OCI-LY7 (cell line): ENCODE results near the gene GTPBP2. TPM values are rescaled to one million over a fixed set of nuclear protein-coding genes. Genes with fewer than 3 reads are reported as not detected.
"Not testable (repeated sequence)": the region's sequence is repeated elsewhere in the genome, so short reads cannot be mapped to it uniquely, and the experiment has no call there.

ENCODE experiments used
- BruUV-seq: library from RNA; stranded (reverse); fragments of 400-500 nt; replicated peaks from 2 replicates; lab custom pipeline; 2021; lab: Mats Ljungman, UMichigan
- CTCF ChIA-PET: fragments of 300-600 bp; sonication (Branson Sonifier 250); formaldehyde crosslinking; loops from one replicate; lab custom pipeline; 2022; ENCODE audit warnings: antibody characterized with exemption; ENCODE audit not compliant: unreplicated experiment; lab: Charles Lee
- POLR2A ChIA-PET: fragments of 300-600 bp; sonication (Branson Sonifier 250); formaldehyde crosslinking; loops from one replicate; lab custom pipeline; 2022; ENCODE audit warnings: antibody characterized with exemption; lab: Charles Lee
- DNase-seq: peaks from one replicate; pipeline ENCODE4 v3.0.0-alpha.2; 2015; ENCODE audit warnings: low spot score
- H2AFZ ChIP-seq: fragments of 200-600 bp; sonication (generic), shearing (Covaris generic); 2 replicates; pipeline ENCODE4 v1.6.1; 2014; ENCODE audit warnings: mild to moderate bottlenecking, antibody characterized with exemption, low read length, moderate library complexity
- H3K27ac ChIP-seq: fragments of 200-600 bp; sonication (generic); 2 replicates; pipeline ENCODE4 v1.5.1; 2014; ENCODE audit warnings: mixed run types, low read depth, mild to moderate bottlenecking, moderate library complexity, low read length, inconsistent platforms; ENCODE audit not compliant: poor library complexity, severe bottlenecking
- H3K36me3 ChIP-seq: fragments of 200-600 bp; sonication (generic); 2 replicates; pipeline ENCODE4 v1.6.1; 2014; ENCODE audit warnings: mild to moderate bottlenecking, antibody characterized with exemption, low read length, moderate library complexity, mixed read lengths; ENCODE audit not compliant: insufficient read depth
- H3K4me1 ChIP-seq: fragments of 200-600 bp; sonication (generic); 2 replicates; pipeline ENCODE4 v1.5.1; 2014; ENCODE audit warnings: mild to moderate bottlenecking, low read length; ENCODE audit not compliant: insufficient read depth, poor library complexity, severe bottlenecking
- H3K4me2 ChIP-seq: fragments of 200-600 bp; sonication (generic); 2 replicates; pipeline ENCODE4 v1.6.1; 2014; ENCODE audit warnings: mild to moderate bottlenecking, low read length
- H3K4me3 ChIP-seq: fragments of 200-600 bp; sonication (generic); 2 replicates; pipeline ENCODE4 v1.5.1; 2014; ENCODE audit warnings: mild to moderate bottlenecking, low read depth, low read length; ENCODE audit not compliant: poor library complexity, severe bottlenecking
- H3K79me2 ChIP-seq: fragments of 200-600 bp; sonication (generic); 2 replicates; pipeline ENCODE4 v1.6.1; 2016; ENCODE audit warnings: low read depth, mild to moderate bottlenecking, low read length, moderate library complexity, mixed read lengths; ENCODE audit not compliant: insufficient read depth
- H3K9me2 ChIP-seq: fragments of 200-600 bp; sonication (generic); 2 replicates; pipeline ENCODE4 v1.6.1; 2016; ENCODE audit warnings: mild to moderate bottlenecking, low read length, mixed read lengths; ENCODE audit not compliant: insufficient read depth
- H3K9me3 ChIP-seq: fragments of 200-600 bp; sonication (generic); 2 replicates; pipeline ENCODE4 v1.6.1; 2014; ENCODE audit warnings: mild to moderate bottlenecking, mixed run types, low read length, mixed read lengths
- H4K20me1 ChIP-seq: fragments of 200-600 bp; sonication (generic); 2 replicates; pipeline ENCODE4 v1.6.1; 2014; ENCODE audit warnings: mild to moderate bottlenecking, antibody characterized with exemption, low read length, moderate library complexity, mixed read lengths; ENCODE audit not compliant: insufficient read depth
- EZH2phosphoT487 ChIP-seq: fragments of 200-600 bp; sonication (generic); IDR thresholded peaks from 2 replicates; pipeline ENCODE4 v1.6.1; 2018; ENCODE audit warnings: low read depth, borderline replicate concordance, mild to moderate bottlenecking, mixed run types, antibody characterized with exemption, low read length, moderate library complexity, mixed read lengths
- intact Hi-C: fragments of 100-400 bp; cut with micrococcal nuclease; formaldehyde crosslinking; loops from one replicate; pipeline ENCODE4 v1.10.0; 2022; ENCODE audit not compliant: unreplicated experiment
- total RNA-seq, 2 experiments: library from RNA; depleted of rRNA in 1 of 2; stranded (reverse); fragments of >200 nt in 1 of 2; shearing (Covaris generic) in 1 of 2; gene quantifications; 2 replicates each; pipeline ENCODE4 v1.2.3, GENCODE V29; 2014 to 2022
- TF ChIP-seq, protein P1 (sequence below): fragments of 200-600 bp; sonication (generic); conservative IDR thresholded peaks from 2 replicates; pipeline ENCODE4 v1.5.1; 2014; ENCODE audit warnings: mild to moderate bottlenecking, antibody characterized with exemption, low read length, moderate library complexity, mixed read lengths

Gene GTPBP2
- total RNA-seq, 2 experiments from 2014 or later, result 64.8 to 86.5 TPM

- no peaks in the 10 kb centered on the region for H4K20me1 ChIP-seq
- TF ChIP-seq, protein P1, sequence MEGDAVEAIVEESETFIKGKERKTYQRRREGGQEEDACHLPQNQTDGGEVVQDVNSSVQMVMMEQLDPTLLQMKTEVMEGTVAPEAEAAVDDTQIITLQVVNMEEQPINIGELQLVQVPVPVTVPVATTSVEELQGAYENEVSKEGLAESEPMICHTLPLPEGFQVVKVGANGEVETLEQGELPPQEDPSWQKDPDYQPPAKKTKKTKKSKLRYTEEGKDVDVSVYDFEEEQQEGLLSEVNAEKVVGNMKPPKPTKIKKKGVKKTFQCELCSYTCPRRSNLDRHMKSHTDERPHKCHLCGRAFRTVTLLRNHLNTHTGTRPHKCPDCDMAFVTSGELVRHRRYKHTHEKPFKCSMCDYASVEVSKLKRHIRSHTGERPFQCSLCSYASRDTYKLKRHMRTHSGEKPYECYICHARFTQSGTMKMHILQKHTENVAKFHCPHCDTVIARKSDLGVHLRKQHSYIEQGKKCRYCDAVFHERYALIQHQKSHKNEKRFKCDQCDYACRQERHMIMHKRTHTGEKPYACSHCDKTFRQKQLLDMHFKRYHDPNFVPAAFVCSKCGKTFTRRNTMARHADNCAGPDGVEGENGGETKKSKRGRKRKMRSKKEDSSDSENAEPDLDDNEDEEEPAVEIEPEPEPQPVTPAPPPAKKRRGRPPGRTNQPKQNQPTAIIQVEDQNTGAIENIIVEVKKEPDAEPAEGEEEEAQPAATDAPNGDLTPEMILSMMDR, result 0 out of 2 replicates have a peak, but pooled peaks have one; percentile 23
- no peak for TF ChIP-seq EZH2phosphoT487
- BruUV-seq, result no TSS peak
- POLR2A ChIA-PET, result interaction anchor here (0.5 to 2.3 kb wide), 5 partner anchors 10 to 271 kb away, joined by 3 to 9 read pairs (median 3); partner anchors contain the start of gene GTPBP2
- H3K4me2 ChIP-seq, result no peak overlapping the region
- no peaks in the 10 kb centered on the region for H3K9me3 ChIP-seq
- H2AFZ ChIP-seq, result no peak overlapping the region
- no peaks in the 10 kb centered on the region for H3K4me1 ChIP-seq
- intact Hi-C loops, result no loop called here
- no peak for DNase-seq
- H3K9me2 ChIP-seq, result no peaks in the 10 kb centered on the region
- no peak overlapping the region for H3K27ac ChIP-seq
- no peak overlapping the region for H3K4me3 ChIP-seq
- CTCF ChIA-PET, result no interaction called here
- H3K36me3 ChIP-seq, result no peaks in the 10 kb centered on the region
- H3K79me2 ChIP-seq, result no peaks in the 10 kb centered on the region
Observed at GRCh38 chr6:43657221-43657802, 28.2 kb upstream of the GTPBP2 start.

- DNase-seq, CTCF ChIA-PET, H3K4me2 ChIP-seq, H3K27ac ChIP-seq, H3K4me3 ChIP-seq, intact Hi-C loops, H3K4me1 ChIP-seq, H2AFZ ChIP-seq, H3K36me3 ChIP-seq, H4K20me1 ChIP-seq, H3K9me3 ChIP-seq, H3K9me2 ChIP-seq, H3K79me2 ChIP-seq, BruUV-seq: not testable (repeated sequence)
- POLR2A ChIA-PET, result interaction anchor here (0.6 to 1.0 kb wide), 2 partner anchors 8 to 10 kb away, joined by 3 to 4 read pairs; no protein-coding TSS in a partner anchor
Observed at GRCh38 chr6:43652822-43653221, 23.8 kb upstream of the GTPBP2 start.

GRCh38 chr6:43648248-43648647, 19.2 kb upstream of the GTPBP2 start:
- intact Hi-C loops, result no loop called here
- TF ChIP-seq, protein P1, result no peak
- TF ChIP-seq EZH2phosphoT487, result no peak
- CTCF ChIA-PET, result no interaction called here
- Histone ChIP-seq H3K9me2 (no peaks in the 10 kb centered on the region), H3K4me2 (no peak overlapping the region), H3K9me3 (no peaks in the 10 kb centered on the region), H3K27ac (no peak overlapping the region), H3K4me3 (no peak overlapping the region), H3K36me3 (no peaks in the 10 kb centered on the region), H3K79me2 (no peaks in the 10 kb centered on the region), H4K20me1 (no peaks in the 10 kb centered on the region), H3K4me1 (no peaks in the 10 kb centered on the region), H2AFZ (no peak overlapping the region)
- no TSS peak for BruUV-seq
- POLR2A ChIA-PET, result interaction anchor here (1.0 kb wide), 1 partner anchor 191 kb away, joined by 3 read pairs; no protein-coding TSS in a partner anchor
- no peak for DNase-seq
